CD8-positive, alpha-beta memory T cell (primary cell): ENCODE results near the gene DOCK1. TPM values are rescaled to one million over a fixed set of nuclear protein-coding genes. Genes with fewer than 3 reads are reported as not detected.

Experiments used
- CTCF ChIA-PET: fragments of 350-600 bp; sonication (Branson Sonifier 250); formaldehyde crosslinking; loops from one replicate; lab custom pipeline; 2021; ENCODE audit warnings: antibody characterized with exemption; lab: Charles Lee
- POLR2A ChIA-PET: fragments of 350-600 bp; sonication (Branson Sonifier 250); formaldehyde crosslinking; loops from one replicate; lab custom pipeline; 2021; ENCODE audit warnings: antibody characterized with exemption; lab: Charles Lee
- DNase-seq, 5 donors: peaks; one replicate each; pipeline versions ENCODE4 v3.0.0 to v3.0.0-alpha.2; 2020 to 2022; ENCODE audit warnings: mixed read lengths in 1 of 5
- H3K27ac ChIP-seq: one replicate; pipeline ENCODE4 v1.7.0; 2013; ENCODE audit warnings: low read depth, mild to moderate bottlenecking, low read length, moderate library complexity
- H3K27me3 ChIP-seq: 2 replicates; pipeline ENCODE4 v1.7.0; 2013; ENCODE audit warnings: low read length, mild to moderate bottlenecking; ENCODE audit not compliant: insufficient read depth, poor library complexity, severe bottlenecking
- H3K36me3 ChIP-seq: 2 replicates; pipeline ENCODE4 v1.7.0; 2013; ENCODE audit warnings: mild to moderate bottlenecking, low read length, moderate library complexity; ENCODE audit not compliant: insufficient read depth
- H3K4me1 ChIP-seq: 2 replicates; pipeline ENCODE4 v1.7.0; 2013; ENCODE audit warnings: mild to moderate bottlenecking, low read length, moderate library complexity; ENCODE audit not compliant: insufficient read depth
- H3K4me3 ChIP-seq: 2 replicates; pipeline ENCODE4 v1.7.0; 2013; ENCODE audit warnings: mild to moderate bottlenecking, low read length
- H3K9me3 ChIP-seq: 2 replicates; pipeline ENCODE4 v1.7.0; 2013; ENCODE audit warnings: mild to moderate bottlenecking, low read length
- H3K27ac Mint-ChIP-seq, 8 donors: one replicate each; pipeline ENCODE4 v1.8.0; 2020 to 2021; ENCODE audit warnings: mixed read lengths in 8 of 8, mild to moderate bottlenecking in 6 of 8, inconsistent platforms in 3 of 8, moderate library complexity in 3 of 8
- H3K27me3 Mint-ChIP-seq, 2 donors: one replicate each; pipeline ENCODE4 v1.8.0; 2020 to 2021; ENCODE audit warnings: mixed read lengths in 2 of 2, mild to moderate bottlenecking in 1 of 2, moderate library complexity in 1 of 2
- H3K36me3 Mint-ChIP-seq, 3 donors: one replicate each; pipeline ENCODE4 v1.8.0; 2020 to 2021; ENCODE audit warnings: mixed read lengths in 3 of 3, inconsistent platforms in 1 of 3, mild to moderate bottlenecking in 1 of 3
- H3K4me1 Mint-ChIP-seq, 3 donors: one replicate each; pipeline ENCODE4 v1.8.0; 2020 to 2021; ENCODE audit warnings: mixed read lengths in 3 of 3, inconsistent platforms in 1 of 3, mild to moderate bottlenecking in 1 of 3
- H3K4me3 Mint-ChIP-seq, 7 donors: one replicate each; pipeline ENCODE4 v1.8.0; 2020 to 2021; ENCODE audit warnings: mixed read lengths in 7 of 7, mild to moderate bottlenecking in 6 of 7, moderate library complexity in 4 of 7, inconsistent platforms in 2 of 7
- H3K9me3 Mint-ChIP-seq, 5 donors: one replicate each; pipeline ENCODE4 v1.8.0; 2020 to 2022; ENCODE audit warnings: mixed read lengths in 5 of 5, mild to moderate bottlenecking in 3 of 5, moderate library complexity in 2 of 5, inconsistent platforms in 1 of 5
- polyA plus RNA-seq: library from polyadenylated mRNA; unstranded; fragments of 300-500 nt; fragmentation: Illumina TruSeq; gene quantifications from one replicate; pipeline ENCODE4 v1.2.3, GENCODE V29; 2021
- total RNA-seq, 2 experiments: library from RNA; stranded (reverse); gene quantifications; one replicate each; pipeline ENCODE4 v1.2.3, GENCODE V29; 2021

Gene DOCK1
- total and polyA plus RNA-seq, 3 experiments from 2014 or later: 0.16 to 0.18 TPM; not detected in 1

DNA sequence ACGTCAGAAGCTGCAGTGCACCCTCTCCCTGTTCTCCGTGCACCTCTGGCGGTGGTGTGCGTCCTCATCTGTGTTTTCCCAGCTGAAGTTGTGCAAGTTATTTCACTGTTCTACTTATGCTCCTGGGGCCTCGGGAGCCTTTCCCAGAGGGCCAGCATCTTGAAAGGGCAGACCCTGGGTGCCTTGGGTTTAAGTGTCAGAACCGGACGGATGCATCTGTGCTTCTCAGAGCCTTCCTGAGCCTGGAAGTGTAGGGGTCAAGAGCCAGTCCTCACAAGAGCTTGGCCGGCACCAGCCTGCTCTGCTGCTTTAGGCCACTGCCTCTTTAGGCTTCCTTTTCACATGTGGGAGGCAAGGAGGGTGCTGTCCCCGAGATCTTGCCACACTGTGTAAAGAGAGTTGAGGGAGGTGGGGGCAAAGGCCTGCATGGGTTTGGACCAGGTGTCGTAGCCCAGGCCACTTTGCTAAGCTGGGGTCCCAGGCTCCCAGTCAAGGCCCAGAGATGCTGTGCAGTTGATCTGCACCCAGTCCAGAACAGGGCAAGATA lies 515.0 kb downstream of the DOCK1 start:
- ChIA-PET POLR2A (no interaction called here), CTCF (no interaction called here)
- no peak overlapping the region for H3K4me3 Mint-ChIP-seq
- H3K27ac Mint-ChIP-seq: no peak overlapping the region
- peaks cover 0 to 7% (median 0%) of the 10 kb centered on the region in 5 donors for H3K9me3 Mint-ChIP-seq
- no peaks in the 10 kb centered on the region for H3K27me3 ChIP-seq
- H3K36me3 Mint-ChIP-seq: no peaks in the 10 kb centered on the region
- no peaks in the 10 kb centered on the region for H3K4me1 Mint-ChIP-seq
- peaks cover 0 to 3% of the 10 kb centered on the region in 2 donors for H3K27me3 Mint-ChIP-seq
- H3K36me3 ChIP-seq: no peaks in the 10 kb centered on the region
- H3K9me3 ChIP-seq: no peaks in the 10 kb centered on the region
- no peak for DNase-seq
- H3K27ac ChIP-seq: no peak overlapping the region
- H3K4me3 ChIP-seq: no peak overlapping the region
- no peaks in the 10 kb centered on the region for H3K4me1 ChIP-seq

DNA sequence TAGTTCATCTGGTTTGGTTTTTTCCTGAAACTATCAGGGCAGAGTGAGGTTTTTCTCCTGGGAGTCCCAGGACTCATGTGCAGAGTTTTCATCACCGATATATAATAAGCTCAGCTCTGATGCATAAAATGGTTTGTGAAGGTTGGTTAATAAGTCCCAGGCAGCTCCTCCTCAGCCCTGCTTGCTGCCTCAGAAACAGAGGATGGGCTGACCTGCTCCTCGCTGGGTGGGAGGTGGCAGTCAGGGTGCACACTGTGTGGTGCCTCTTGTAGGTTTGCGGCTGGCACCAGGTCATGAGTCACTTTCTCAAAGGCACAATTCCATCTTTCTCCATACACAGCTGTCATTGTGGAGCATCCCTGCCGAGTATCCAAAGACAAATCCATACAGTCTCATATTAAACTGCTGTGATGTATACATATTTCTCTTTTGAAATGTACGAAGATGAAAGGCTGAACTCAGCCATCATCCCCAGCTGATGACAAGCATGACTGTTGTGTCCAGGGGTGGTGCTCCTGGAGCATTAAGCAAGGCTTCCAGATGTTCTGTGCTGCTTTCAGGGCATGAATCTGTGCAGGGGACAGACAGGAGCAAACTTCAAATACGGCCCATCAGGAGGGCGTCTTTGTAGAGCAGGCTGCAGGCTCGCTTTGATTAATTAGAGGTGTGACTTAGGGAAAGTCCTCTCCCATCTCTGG lies 518.1 kb downstream of the DOCK1 start:
- Mint-ChIP-seq H3K4me1 (no peaks in the 10 kb centered on the region), H3K4me3 (no peak overlapping the region), H3K9me3 (peaks cover 0 to 3% (median 0%) of the 10 kb centered on the region in 5 donors), H3K36me3 (no peaks in the 10 kb centered on the region), H3K27me3 (no peaks in the 10 kb centered on the region), H3K27ac (no peak overlapping the region)
- Histone ChIP-seq H3K27ac (no peak overlapping the region), H3K4me3 (no peak overlapping the region), H3K9me3 (no peaks in the 10 kb centered on the region), H3K27me3 (no peaks in the 10 kb centered on the region), H3K36me3 (no peaks in the 10 kb centered on the region), H3K4me1 (no peaks in the 10 kb centered on the region)
- ChIA-PET CTCF (no interaction called here), POLR2A (no interaction called here)
- no peak for DNase-seq

DNA sequence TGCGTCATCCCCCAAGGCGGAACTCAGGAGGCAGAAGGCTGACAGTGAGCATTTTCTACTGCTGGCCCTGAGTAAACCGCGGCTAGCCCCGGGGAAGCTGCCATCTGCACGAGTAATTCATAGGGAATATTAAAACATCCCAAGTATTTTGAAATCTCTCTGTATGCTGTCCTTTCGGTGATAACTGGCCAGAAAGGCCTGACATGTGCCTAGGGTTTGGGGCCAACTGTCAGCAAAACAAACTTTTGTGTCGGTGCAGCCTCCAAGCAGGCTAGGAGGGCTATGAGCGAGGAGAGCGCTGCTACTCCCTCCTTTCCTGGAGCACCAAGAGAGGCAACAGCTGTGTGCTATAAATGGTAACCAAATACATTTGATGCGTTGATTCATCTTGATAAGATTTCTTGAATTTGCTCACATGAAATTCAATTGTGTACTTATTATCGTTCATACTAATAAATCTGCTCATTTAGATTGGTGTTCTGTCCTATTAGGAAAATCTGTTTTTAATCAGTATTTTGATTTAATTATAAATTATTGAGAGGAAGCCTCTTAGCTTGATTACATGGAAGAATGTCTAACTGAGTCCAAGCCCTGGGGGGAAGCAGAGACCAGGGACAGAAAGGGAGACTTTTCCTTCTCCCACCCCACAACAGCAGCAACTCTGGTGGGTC lies 519.5 kb downstream of the DOCK1 start:
- no peak for DNase-seq
- H3K4me3 Mint-ChIP-seq: no peak overlapping the region
- no peaks in the 10 kb centered on the region for H3K27me3 Mint-ChIP-seq
- Histone ChIP-seq H3K9me3 (no peaks in the 10 kb centered on the region), H3K4me3 (no peak overlapping the region), H3K27me3 (no peaks in the 10 kb centered on the region), H3K4me1 (no peaks in the 10 kb centered on the region), H3K36me3 (no peaks in the 10 kb centered on the region), H3K27ac (no peak overlapping the region)
- ChIA-PET CTCF (no interaction called here), POLR2A (no interaction called here)
- H3K36me3 Mint-ChIP-seq: no peaks in the 10 kb centered on the region
- H3K4me1 Mint-ChIP-seq: no peaks in the 10 kb centered on the region
- no peak overlapping the region for H3K27ac Mint-ChIP-seq
- H3K9me3 Mint-ChIP-seq: peaks cover 0 to 3% (median 0%) of the 10 kb centered on the region in 5 donors

DNA sequence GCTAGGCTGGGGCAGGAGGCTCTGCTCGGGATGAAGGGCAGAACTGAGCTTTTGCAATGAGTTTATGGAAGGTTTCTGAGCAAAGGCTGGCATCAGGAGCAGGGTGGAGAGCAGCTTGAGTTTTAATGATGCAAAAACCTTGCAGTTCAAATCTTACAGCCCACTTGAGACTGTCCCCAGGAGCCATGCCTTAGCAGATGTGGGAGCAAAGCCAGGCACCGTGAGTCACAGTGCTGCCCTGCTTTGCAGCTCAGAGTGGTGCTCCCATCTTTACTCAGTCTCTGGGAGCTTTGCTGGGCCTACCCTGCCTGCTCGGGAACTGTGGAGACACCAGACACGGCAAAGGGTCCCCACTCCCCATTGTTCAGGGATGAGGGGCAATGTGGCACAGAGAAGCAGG lies 521.5 kb downstream of the DOCK1 start:
- no peaks in the 10 kb centered on the region for H3K4me1 ChIP-seq
- H3K27me3 ChIP-seq: no peaks in the 10 kb centered on the region
- POLR2A ChIA-PET: no interaction called here
- no peak overlapping the region for H3K27ac ChIP-seq
- no peaks in the 10 kb centered on the region for H3K36me3 ChIP-seq
- no peaks in the 10 kb centered on the region for H3K4me1 Mint-ChIP-seq
- H3K9me3 Mint-ChIP-seq: peaks cover 0 to 3% (median 0%) of the 10 kb centered on the region in 5 donors
- no peaks in the 10 kb centered on the region for H3K36me3 Mint-ChIP-seq
- H3K4me3 ChIP-seq: no peak overlapping the region
- no peaks in the 10 kb centered on the region for H3K9me3 ChIP-seq
- H3K4me3 Mint-ChIP-seq: no peak overlapping the region
- no peak for DNase-seq
- CTCF ChIA-PET: no interaction called here
- no peak overlapping the region for H3K27ac Mint-ChIP-seq
- H3K27me3 Mint-ChIP-seq: no peaks in the 10 kb centered on the region

DNA sequence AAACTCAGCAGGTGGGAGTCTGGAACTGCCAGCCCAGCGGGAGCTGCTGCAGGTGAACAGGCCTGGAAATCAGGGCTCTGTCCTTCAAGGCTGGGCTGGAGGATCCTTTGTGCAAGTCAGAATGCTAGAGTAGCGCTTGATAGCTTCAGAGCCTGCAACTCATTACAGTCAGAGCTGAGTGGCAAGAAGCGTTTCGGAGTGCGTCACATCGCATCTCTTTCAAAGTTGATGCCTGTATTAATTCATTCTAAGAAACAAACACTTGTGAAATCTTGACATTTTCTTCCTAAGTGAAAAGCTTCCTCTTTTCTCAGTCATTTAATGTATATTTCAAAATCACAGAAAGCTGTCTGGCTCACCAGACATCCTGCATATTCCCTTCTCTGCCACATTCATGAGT lies 522.7 kb downstream of the DOCK1 start:
- no peak overlapping the region for H3K27ac ChIP-seq
- Mint-ChIP-seq H3K27me3 (no peaks in the 10 kb centered on the region), H3K36me3 (no peaks in the 10 kb centered on the region), H3K9me3 (peaks cover 0 to 4% (median 0%) of the 10 kb centered on the region in 5 donors), H3K4me3 (no peak overlapping the region), H3K27ac (no peak overlapping the region), H3K4me1 (peaks cover 0 to 4% (median 3%) of the 10 kb centered on the region in 3 donors)
- H3K9me3 ChIP-seq: no peaks in the 10 kb centered on the region
- ChIA-PET POLR2A (interaction anchor here (0.5 kb wide), 1 partner anchor 154 kb away, joined by 3 read pairs; no protein-coding TSS in a partner anchor), CTCF (no interaction called here)
- DNase-seq: no peak
- no peaks in the 10 kb centered on the region for H3K36me3 ChIP-seq
- no peaks in the 10 kb centered on the region for H3K27me3 ChIP-seq
- H3K4me1 ChIP-seq: no peaks in the 10 kb centered on the region
- H3K4me3 ChIP-seq: no peak overlapping the region

DNA sequence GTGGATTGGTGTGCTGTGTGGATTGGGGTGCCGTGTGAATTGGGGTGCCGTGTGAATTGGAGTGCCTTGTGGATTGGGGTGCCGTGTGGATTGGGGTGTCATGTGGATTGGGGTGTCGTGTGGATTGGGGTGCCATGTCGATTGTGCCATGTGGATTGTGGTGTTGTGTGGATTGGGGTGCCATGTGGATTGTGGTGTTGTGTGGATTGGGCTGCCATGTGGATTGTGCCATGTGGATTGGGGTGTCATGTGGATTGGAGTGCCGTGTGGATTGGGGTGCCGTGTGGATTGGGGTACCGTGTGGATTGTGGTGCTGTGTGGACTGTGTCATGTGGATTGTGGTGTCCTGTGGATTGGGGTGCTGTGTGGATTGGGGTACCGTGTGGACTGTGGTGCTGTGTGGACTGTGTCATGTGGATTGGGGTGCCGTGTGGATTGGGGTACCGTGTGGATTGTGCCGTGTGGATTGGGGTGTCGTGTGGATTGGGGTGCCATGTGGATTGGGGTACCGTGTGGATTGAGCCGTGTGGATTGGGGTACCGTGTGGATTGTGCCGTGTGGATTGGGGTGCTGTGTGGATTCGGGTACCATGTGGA lies 523.3 kb downstream of the DOCK1 start:
- Mint-ChIP-seq H3K4me1 (peaks cover 0 to 4% (median 3%) of the 10 kb centered on the region in 3 donors), H3K9me3 (peaks cover 0 to 4% (median 0%) of the 10 kb centered on the region in 5 donors), H3K4me3 (no peak overlapping the region), H3K27ac (no peak overlapping the region), H3K27me3 (no peaks in the 10 kb centered on the region), H3K36me3 (no peaks in the 10 kb centered on the region)
- ChIA-PET POLR2A (interaction anchor here (0.5 kb wide), 1 partner anchor 155 kb away, joined by 3 read pairs; no protein-coding TSS in a partner anchor), CTCF (no interaction called here)
- no peaks in the 10 kb centered on the region for H3K9me3 ChIP-seq
- H3K4me3 ChIP-seq: no peak overlapping the region
- H3K27ac ChIP-seq: no peak overlapping the region
- no peaks in the 10 kb centered on the region for H3K36me3 ChIP-seq
- no peak for DNase-seq
- no peaks in the 10 kb centered on the region for H3K27me3 ChIP-seq
- no peaks in the 10 kb centered on the region for H3K4me1 ChIP-seq

DNA sequence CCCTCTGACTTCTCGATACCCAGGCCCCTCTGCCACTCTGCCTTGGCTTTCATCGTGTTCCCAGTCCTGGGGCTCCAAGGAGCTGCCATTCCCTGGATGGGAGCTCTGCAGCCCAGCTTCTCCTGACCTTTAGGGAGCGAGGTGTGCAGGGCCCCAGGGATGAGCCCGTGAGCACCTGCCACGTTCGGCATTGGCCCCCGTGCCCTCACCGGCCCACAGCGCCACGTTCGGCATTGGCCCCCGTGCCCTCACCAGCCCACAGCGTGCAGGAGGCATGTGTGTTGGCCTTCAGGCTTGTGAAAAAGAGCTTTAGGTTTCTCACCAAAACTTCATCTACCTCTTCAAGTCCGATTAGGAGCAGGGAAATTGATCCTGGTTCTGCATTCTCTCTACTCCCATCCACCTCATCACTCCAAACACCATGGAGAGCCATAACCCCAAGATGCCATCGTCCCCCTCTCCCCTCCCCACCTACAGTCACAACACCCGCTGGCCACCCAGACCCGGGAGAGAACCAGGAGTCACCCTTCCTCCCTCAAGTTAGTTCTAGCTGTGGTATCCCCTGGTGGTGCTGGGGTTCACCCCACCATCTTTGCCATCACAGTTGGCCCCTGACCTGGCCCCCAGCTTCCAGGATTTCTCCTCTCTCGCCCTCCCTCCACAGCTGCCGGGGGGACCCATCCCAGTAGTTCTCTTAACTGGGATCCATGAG lies 524.5 kb downstream of the DOCK1 start:
- Histone ChIP-seq H3K4me1 (no peaks in the 10 kb centered on the region), H3K4me3 (no peak overlapping the region), H3K27ac (no peak overlapping the region), H3K27me3 (no peaks in the 10 kb centered on the region), H3K9me3 (no peaks in the 10 kb centered on the region), H3K36me3 (no peaks in the 10 kb centered on the region)
- Mint-ChIP-seq H3K27ac (no peak overlapping the region), H3K9me3 (peaks cover 0 to 4% (median 0%) of the 10 kb centered on the region in 5 donors), H3K36me3 (no peaks in the 10 kb centered on the region), H3K27me3 (no peaks in the 10 kb centered on the region), H3K4me3 (no peak overlapping the region), H3K4me1 (peaks cover 0 to 4% (median 3%) of the 10 kb centered on the region in 3 donors)
- CTCF ChIA-PET: no interaction called here
- POLR2A ChIA-PET: no interaction called here
- DNase-seq: no peak
